OCI-LY7 (cell line): Measurements from ENCODE around the gene ZNF699.

Experiments used
- CTCF ChIP-seq: fragments of 200-600 bp; sonication (generic); conservative IDR thresholded peaks from 2 replicates; pipeline ENCODE4 v1.5.1; 2014; ENCODE audit warnings: mild to moderate bottlenecking, antibody characterized with exemption, low read length, moderate library complexity, mixed read lengths
- EZH2phosphoT487 ChIP-seq: fragments of 200-600 bp; sonication (generic); IDR thresholded peaks from 2 replicates; pipeline ENCODE4 v1.6.1; 2018; ENCODE audit warnings: low read depth, borderline replicate concordance, mild to moderate bottlenecking, mixed run types, antibody characterized with exemption, low read length, moderate library complexity, mixed read lengths

GRCh38 chr19:9296336-9296735 is 13.3 kb downstream of the ZNF699 start:
- TF ChIP-seq CTCF (no peak), EZH2phosphoT487 (no peak)
